ENCODE data around the gene NSMF.

Gene NSMF

DNA sequence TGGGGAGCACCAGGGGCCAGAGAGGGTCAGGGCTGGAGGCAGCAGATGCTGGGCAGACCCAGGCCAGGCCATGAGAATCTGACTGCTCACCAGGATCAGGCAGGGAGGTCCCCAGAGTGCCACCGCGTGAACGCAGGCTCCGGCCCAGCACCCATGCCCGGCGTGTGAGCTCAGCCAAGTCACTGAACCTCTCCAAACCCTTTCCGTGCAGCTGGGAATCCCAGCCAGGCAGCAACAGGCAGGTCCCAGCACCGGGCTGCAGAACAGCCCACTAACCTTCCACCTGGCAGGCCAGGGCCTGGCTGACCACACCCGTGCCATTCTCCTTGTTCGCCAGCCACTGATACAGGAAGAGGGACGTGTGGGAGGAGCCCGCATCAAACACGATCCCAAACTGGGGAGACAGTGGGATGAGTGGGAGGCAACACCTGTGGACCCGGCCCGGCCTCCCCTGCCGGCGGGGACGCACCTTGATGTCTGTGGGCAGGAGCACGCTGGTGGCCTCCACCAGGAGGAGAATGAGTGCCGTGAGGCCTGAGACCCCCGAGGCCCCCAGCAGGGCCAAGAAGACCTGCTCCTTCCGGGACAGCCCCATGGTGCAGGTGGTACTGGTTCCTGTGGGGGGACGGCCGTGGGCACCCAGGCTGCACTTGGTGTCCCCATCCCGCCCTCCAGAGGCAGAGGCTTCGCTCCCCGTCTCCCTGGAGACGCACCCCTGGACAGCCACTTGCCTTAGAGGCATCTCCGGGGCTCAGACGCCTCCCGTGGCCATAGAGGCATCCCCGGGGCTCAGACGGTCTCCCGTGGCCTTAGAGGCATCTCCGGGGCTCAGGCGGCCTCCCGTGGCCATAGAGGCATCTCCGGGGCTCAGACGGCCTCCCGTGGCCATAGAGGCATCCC, 21.2 kb downstream of the NSMF start:
- Histone ChIP-seq H4K20me1 (ENCODE audit: insufficient read depth, low read length) (no peaks in the 10 kb centered on the region), H3K4me3 (ENCODE audit: low read length) (no peak overlapping the region), H2AFZ (ENCODE audit: low read depth, low read length) (no peak overlapping the region), H3K9me3 (ENCODE audit: insufficient read depth, low read length) (no peaks in the 10 kb centered on the region), H3K27me3 (ENCODE audit: low read depth, low read length) (no peaks in the 10 kb centered on the region), H3K4me1 (ENCODE audit: low read length) (no peaks in the 10 kb centered on the region), H3K4me2 (ENCODE audit: low read length) (no peak overlapping the region), H3K9ac (ENCODE audit: low read length) (no peak overlapping the region), H3K79me2 (ENCODE audit: low read length) (no peaks in the 10 kb centered on the region), H3K27ac (ENCODE audit: low read length) (no peak overlapping the region), H3K36me3 (replicated peaks; ENCODE audit: low read depth, low read length) (no peaks in the 10 kb centered on the region)
- TF ChIP-seq, protein P1, sequence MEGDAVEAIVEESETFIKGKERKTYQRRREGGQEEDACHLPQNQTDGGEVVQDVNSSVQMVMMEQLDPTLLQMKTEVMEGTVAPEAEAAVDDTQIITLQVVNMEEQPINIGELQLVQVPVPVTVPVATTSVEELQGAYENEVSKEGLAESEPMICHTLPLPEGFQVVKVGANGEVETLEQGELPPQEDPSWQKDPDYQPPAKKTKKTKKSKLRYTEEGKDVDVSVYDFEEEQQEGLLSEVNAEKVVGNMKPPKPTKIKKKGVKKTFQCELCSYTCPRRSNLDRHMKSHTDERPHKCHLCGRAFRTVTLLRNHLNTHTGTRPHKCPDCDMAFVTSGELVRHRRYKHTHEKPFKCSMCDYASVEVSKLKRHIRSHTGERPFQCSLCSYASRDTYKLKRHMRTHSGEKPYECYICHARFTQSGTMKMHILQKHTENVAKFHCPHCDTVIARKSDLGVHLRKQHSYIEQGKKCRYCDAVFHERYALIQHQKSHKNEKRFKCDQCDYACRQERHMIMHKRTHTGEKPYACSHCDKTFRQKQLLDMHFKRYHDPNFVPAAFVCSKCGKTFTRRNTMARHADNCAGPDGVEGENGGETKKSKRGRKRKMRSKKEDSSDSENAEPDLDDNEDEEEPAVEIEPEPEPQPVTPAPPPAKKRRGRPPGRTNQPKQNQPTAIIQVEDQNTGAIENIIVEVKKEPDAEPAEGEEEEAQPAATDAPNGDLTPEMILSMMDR (IDR thresholded peaks at IDR 0.05; ENCODE audit: low read depth, low read length): no peak
- TF ChIP-seq EZH2phosphoT487 (IDR thresholded peaks at IDR 0.05; ENCODE audit: low read depth): no peak

DNA sequence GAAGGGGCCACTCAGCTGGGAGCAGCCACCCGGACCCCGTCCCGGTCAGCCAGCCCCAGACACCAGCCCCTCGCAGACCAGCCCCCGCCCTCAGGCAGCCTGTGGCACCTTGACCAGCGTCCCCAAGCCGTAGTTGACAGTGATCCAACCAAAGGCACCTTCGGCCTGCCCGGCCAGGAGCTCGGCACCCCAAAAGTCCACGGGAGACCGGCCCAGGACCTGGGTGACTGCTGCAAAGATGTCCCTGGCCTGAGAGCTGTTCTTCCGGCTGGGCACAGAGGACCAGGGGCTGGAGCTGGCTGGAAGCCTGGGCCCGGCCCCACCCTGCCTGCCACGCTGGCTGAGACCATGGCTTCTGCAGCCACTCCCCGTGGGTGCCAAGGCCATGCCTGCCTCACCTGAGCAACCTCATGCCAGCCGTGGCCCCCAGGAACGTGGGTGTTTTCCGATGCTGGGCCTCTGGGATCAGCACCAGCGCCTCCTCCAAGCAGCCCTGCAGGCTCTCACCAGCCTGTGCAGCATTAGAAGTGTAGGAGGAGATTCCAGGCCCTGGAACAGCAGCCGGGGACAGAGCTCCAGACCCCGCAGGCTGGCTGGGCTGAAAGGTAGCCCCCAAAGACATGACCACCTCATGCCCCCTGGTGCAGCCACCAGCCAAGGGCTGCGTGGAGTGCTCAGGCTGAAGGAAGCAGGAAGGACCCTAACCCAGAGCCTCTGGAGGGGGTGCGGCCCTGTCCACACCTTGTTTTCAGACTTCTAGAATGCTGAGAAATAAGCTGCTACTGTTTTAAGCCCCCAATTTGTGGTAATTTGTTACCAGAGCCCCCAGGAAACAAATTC, 22.2 kb downstream of the NSMF start:
- Histone ChIP-seq H3K9ac (ENCODE audit: low read length) (no peak overlapping the region), H3K36me3 (replicated peaks; ENCODE audit: low read depth, low read length) (no peaks in the 10 kb centered on the region), H3K4me1 (ENCODE audit: low read length) (no peaks in the 10 kb centered on the region), H2AFZ (ENCODE audit: low read depth, low read length) (no peak overlapping the region), H3K4me3 (ENCODE audit: low read length) (no peak overlapping the region), H3K9me3 (ENCODE audit: insufficient read depth, low read length) (no peaks in the 10 kb centered on the region), H3K4me2 (ENCODE audit: low read length) (no peak overlapping the region), H3K79me2 (ENCODE audit: low read length) (no peaks in the 10 kb centered on the region), H4K20me1 (ENCODE audit: insufficient read depth, low read length) (no peaks in the 10 kb centered on the region), H3K27me3 (ENCODE audit: low read depth, low read length) (no peaks in the 10 kb centered on the region), H3K27ac (ENCODE audit: low read length) (no peak overlapping the region)
- TF ChIP-seq EZH2phosphoT487 (IDR thresholded peaks at IDR 0.05; ENCODE audit: low read depth): no peak
- TF ChIP-seq, protein P1 (IDR thresholded peaks at IDR 0.05; ENCODE audit: low read depth, low read length): no peak

DNA sequence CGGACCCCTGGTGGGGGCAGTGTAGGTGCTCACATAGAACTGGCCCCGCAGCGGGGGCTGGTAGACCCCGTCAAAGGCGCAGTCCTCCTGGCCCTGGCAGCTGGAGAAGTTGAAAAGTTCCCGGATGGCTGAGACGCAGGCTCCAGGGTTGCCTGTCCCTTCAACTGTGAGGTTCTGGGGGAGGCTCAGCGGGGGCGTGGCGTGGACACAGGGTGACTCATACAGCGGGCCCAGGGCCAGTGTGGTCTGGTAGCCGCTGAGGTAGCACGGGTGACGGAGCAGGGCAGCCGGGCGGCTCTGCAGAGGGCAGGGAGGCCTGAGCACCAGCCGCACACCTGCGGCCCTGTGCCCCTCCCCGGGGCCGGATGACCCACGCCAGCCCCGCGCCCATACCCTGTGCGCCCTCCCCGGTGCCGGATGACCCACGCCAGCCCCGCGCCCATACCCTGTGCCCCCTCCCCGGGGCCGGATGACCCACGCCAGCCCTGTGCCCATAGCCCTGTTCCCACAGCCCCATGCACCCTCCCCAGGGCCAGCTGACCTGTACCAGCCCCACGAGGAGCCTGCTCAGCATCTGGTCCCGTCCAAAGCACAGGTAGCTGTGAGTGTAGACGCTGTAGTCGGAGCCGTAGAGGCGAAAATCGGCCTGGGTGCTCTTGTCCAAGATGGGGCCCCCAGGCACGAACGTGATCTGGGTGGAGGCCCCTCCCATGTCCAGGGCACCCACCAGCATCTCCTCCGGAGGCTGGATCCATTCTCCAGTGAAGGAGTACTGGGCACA, 23.0 kb downstream of the NSMF start:
- Histone ChIP-seq H3K4me3 (ENCODE audit: low read length) (no peak overlapping the region), H3K27ac (ENCODE audit: low read length) (no peak overlapping the region), H2AFZ (ENCODE audit: low read depth, low read length) (no peak overlapping the region), H3K79me2 (ENCODE audit: low read length) (no peaks in the 10 kb centered on the region), H4K20me1 (ENCODE audit: insufficient read depth, low read length) (no peaks in the 10 kb centered on the region), H3K4me1 (ENCODE audit: low read length) (no peaks in the 10 kb centered on the region), H3K27me3 (ENCODE audit: low read depth, low read length) (no peaks in the 10 kb centered on the region), H3K36me3 (replicated peaks; ENCODE audit: low read depth, low read length) (no peaks in the 10 kb centered on the region), H3K4me2 (ENCODE audit: low read length) (no peak overlapping the region), H3K9me3 (ENCODE audit: insufficient read depth, low read length) (no peaks in the 10 kb centered on the region), H3K9ac (ENCODE audit: low read length) (no peak overlapping the region)
- TF ChIP-seq EZH2phosphoT487 (IDR thresholded peaks at IDR 0.05; ENCODE audit: low read depth): no peak
- TF ChIP-seq, protein P1 (IDR thresholded peaks at IDR 0.05; ENCODE audit: low read depth, low read length): no peak
